CD4-positive, CD25-positive, alpha-beta regulatory T cell (primary cell): ENCODE measurements around the gene PCDHGA2. TPM values are rescaled to one million over a fixed set of nuclear protein-coding genes. Genes with fewer than 3 reads are reported as not detected.
"Not testable (repeated sequence)": the region's sequence is repeated elsewhere in the genome, so short reads cannot be mapped to it uniquely, and the experiment has no call there.

Experiments used
- ATAC-seq, 2 donors: fragments of 150-1000 bp; cut with Tn5 transposase; one replicate each; pipeline ENCODE4 v1.10.0; 2021; ENCODE audit warnings: low read depth in 2 of 2, moderate number of reproducible peaks in 2 of 2, moderate library complexity in 1 of 2
- DNase-seq, 3 donors: peaks; one replicate each; pipeline versions ENCODE4 v3.0.0 to v3.0.0-alpha.2; 2012 to 2022; ENCODE audit warnings: mixed read lengths in 1 of 3
- H3K27ac ChIP-seq: one replicate; pipeline ENCODE4 v1.7.0; 2013; ENCODE audit warnings: mild to moderate bottlenecking, low read length; ENCODE audit not compliant: insufficient read depth, poor library complexity, severe bottlenecking
- H3K27me3 ChIP-seq: one replicate; pipeline ENCODE4 v1.7.0; 2013; ENCODE audit warnings: low read length; ENCODE audit not compliant: control insufficient read depth, insufficient read depth
- H3K36me3 ChIP-seq: one replicate; pipeline ENCODE4 v1.7.0; 2013; ENCODE audit warnings: mild to moderate bottlenecking, low read length, moderate library complexity; ENCODE audit not compliant: control insufficient read depth, insufficient read depth
- H3K4me1 ChIP-seq: 2 replicates; pipeline ENCODE4 v1.7.0; 2013; ENCODE audit warnings: mild to moderate bottlenecking, low read length; ENCODE audit not compliant: insufficient read depth, control insufficient read depth, poor library complexity, severe bottlenecking
- H3K4me3 ChIP-seq: one replicate; pipeline ENCODE4 v1.7.0; 2013; ENCODE audit warnings: low read depth, mild to moderate bottlenecking, low read length, moderate library complexity
- H3K9me3 ChIP-seq, 2 experiments: 1 replicate in 1 of 2; 2 replicates in 1 of 2; pipeline ENCODE4 v1.7.0; 2013; ENCODE audit warnings: low read length in 2 of 2, mild to moderate bottlenecking in 1 of 2, moderate library complexity in 1 of 2; ENCODE audit not compliant: control insufficient read depth in 2 of 2
- H3K27ac Mint-ChIP-seq, 3 donors: one replicate each; pipeline ENCODE4 v1.8.0; 2020 to 2022; ENCODE audit warnings: mild to moderate bottlenecking in 3 of 3, mixed read lengths in 3 of 3, moderate library complexity in 2 of 3
- H3K27me3 Mint-ChIP-seq: one replicate; pipeline ENCODE4 v1.8.0; 2022; ENCODE audit warnings: mild to moderate bottlenecking, mixed read lengths
- H3K36me3 Mint-ChIP-seq: one replicate; pipeline ENCODE4 v1.8.0; 2020; ENCODE audit warnings: mixed read lengths
- H3K4me1 Mint-ChIP-seq, 4 donors: one replicate each; pipeline ENCODE4 v1.8.0; 2020 to 2022; ENCODE audit warnings: mixed read lengths in 4 of 4, mild to moderate bottlenecking in 1 of 4
- H3K4me3 Mint-ChIP-seq, 4 donors: one replicate each; pipeline ENCODE4 v1.8.0; 2020 to 2022; ENCODE audit warnings: mild to moderate bottlenecking in 4 of 4, mixed read lengths in 4 of 4, moderate library complexity in 3 of 4
- H3K9me3 Mint-ChIP-seq, 7 donors: one replicate each; pipeline ENCODE4 v1.8.0; 2020 to 2022; ENCODE audit warnings: mixed read lengths in 7 of 7, mild to moderate bottlenecking in 3 of 7, moderate library complexity in 2 of 7
- polyA plus RNA-seq, 4 donors: library from polyadenylated mRNA; unstranded; fragments of 300-500 nt; fragmentation: Illumina TruSeq; gene quantifications; one replicate each; pipeline ENCODE4 v1.2.3, GENCODE V29; 2021
- total RNA-seq: library from RNA; stranded (reverse); gene quantifications from one replicate; pipeline ENCODE4 v1.2.3, GENCODE V29; 2022

Gene PCDHGA2
- total and polyA plus RNA-seq, 5 donors from 2014 or later: not detected

DNA sequence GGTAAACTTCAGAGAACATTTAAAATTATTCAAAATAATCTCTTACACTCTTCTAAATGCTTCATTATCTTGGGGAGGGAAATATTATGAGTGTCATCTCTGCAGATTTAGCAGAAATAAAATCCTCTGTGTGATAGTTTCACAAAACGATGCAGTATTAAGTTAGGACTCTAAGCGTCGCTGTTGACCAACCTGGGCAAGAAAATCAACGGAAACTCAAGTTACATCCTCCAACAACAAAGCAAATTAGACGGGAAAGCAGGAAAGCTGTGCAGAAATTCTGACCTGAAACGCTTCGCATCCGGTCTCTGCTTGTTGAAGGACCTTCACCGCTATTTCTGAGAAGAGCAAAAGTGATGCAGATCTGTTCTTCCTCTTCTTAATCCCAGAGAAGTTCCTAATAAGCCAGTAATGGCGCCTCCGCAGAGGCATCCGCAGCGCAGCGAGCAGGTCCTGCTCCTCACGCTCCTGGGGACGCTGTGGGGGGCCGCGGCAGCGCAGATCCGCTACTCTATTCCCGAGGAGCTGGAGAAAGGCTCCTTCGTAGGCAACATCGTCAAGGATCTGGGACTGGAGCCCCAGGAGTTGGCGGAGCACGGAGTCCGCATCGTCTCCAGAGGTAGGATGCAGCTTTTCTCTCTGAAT is 35.2 kb downstream of the PCDHGA2 start, which contains the start of gene PCDHGA6:
TSS of gene PCDHGA6 (plus strand) at position 219 of the 645 bp plus-strand sequence. CDS start at position 412, 193 bp downstream.
- no peaks in the 10 kb centered on the region for H3K36me3 ChIP-seq
- peaks cover 28 to 58% of the 10 kb centered on the region in 2 experiments for H3K9me3 ChIP-seq
- Mint-ChIP-seq H3K9me3 (peaks cover 0 to 56% (median 11%) of the 10 kb centered on the region in 7 donors), H3K4me3 (peak within 1 kb of the TSS in 3 of 4 donors; percentile 5 to 75 (median 36)), H3K4me1 (peaks cover 0 to 15% (median 2%) of the 10 kb centered on the region in 4 donors), H3K36me3 (peaks cover 4% of the 10 kb centered on the region), H3K27me3 (peaks cover 49% of the 10 kb centered on the region), H3K27ac (no peak within 1 kb of the TSS)
- ATAC-seq (no peak), DNase-seq (peak in 1 of 3 donors; percentile 19)
- H3K27ac ChIP-seq: no peak within 1 kb of the TSS
- peaks cover 39% of the 10 kb centered on the region for H3K27me3 ChIP-seq
- H3K4me3 ChIP-seq: peak within 1 kb of the TSS; percentile 43
- peaks cover 8% of the 10 kb centered on the region for H3K4me1 ChIP-seq

DNA sequence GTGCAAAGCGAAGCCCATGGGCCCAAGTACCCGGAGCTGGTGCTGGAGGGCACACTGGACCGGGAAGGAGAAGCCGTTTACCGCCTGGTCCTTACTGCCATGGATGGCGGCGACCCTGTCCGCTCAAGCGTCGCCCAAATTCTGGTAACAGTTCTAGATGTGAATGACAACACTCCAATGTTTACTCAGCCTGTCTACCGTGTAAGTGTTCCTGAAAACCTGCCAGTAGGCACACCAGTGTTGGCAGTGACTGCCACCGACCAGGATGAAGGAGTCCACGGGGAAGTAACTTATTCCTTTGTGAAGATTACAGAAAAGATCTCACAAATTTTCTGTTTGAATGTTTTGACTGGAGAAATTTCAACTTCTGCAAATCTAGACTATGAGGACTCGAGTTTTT is 36.1 kb downstream of the PCDHGA2 start:
- Mint-ChIP-seq H3K4me1 (peaks cover 0 to 14% (median 2%) of the 10 kb centered on the region in 4 donors), H3K36me3 (peaks cover 4% of the 10 kb centered on the region), H3K9me3 (peaks cover 0 to 60% (median 11%) of the 10 kb centered on the region in 7 donors), H3K27me3 (peaks cover 52% of the 10 kb centered on the region), H3K4me3 (no peak overlapping the region), H3K27ac (no peak overlapping the region)
- peaks cover 34% of the 10 kb centered on the region for H3K27me3 ChIP-seq
- H3K9me3 ChIP-seq: peaks cover 28 to 58% of the 10 kb centered on the region in 2 experiments
- DNase-seq (no peak), ATAC-seq (no peak)
- H3K4me3 ChIP-seq: no peak overlapping the region
- H3K27ac ChIP-seq: no peak overlapping the region
- H3K36me3 ChIP-seq: no peaks in the 10 kb centered on the region
- H3K4me1 ChIP-seq: peaks cover 8% of the 10 kb centered on the region

DNA sequence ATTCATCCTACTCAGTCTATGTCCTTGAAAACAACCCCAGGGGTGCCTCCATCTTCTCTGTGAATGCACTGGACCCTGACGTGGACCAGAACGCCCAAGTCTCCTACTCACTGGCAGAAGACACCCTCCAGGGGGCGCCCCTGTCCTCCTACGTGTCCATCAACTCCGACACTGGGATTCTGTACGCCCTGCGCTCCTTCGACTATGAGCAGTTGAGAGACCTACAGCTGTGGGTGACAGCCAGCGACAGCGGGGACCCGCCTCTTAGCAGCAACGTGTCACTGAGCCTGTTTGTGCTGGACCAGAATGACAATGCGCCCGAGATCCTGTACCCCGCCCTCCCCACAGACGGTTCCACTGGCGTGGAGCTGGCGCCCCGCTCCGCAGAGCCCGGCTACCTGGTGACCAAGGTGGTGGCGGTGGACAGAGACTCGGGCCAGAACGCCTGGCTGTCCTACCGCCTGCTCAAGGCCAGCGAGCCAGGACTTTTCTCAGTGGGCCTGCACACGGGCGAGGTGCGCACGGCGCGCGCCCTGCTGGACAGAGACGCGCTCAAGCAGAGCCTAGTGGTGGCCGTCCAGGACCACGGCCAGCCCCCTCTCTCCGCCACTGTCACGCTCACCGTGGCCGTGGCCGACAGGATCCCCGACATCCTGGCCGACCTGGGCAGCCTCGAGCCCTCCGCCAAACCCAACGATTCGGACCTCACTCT is 37.0 kb downstream of the PCDHGA2 start:
- not testable (repeated sequence) for H3K27ac ChIP-seq, H3K4me1 Mint-ChIP-seq, H3K4me3 ChIP-seq, DNase-seq, H3K4me3 Mint-ChIP-seq, H3K4me1 ChIP-seq, ATAC-seq, H3K27ac Mint-ChIP-seq, H3K36me3 ChIP-seq, H3K36me3 Mint-ChIP-seq
- Histone ChIP-seq H3K9me3 (peaks cover 28 to 51% of the 10 kb centered on the region in 2 experiments), H3K27me3 (peaks cover 33% of the 10 kb centered on the region)
- Mint-ChIP-seq H3K27me3 (peaks cover 46% of the 10 kb centered on the region), H3K9me3 (peaks cover 0 to 56% (median 7%) of the 10 kb centered on the region in 7 donors)

DNA sequence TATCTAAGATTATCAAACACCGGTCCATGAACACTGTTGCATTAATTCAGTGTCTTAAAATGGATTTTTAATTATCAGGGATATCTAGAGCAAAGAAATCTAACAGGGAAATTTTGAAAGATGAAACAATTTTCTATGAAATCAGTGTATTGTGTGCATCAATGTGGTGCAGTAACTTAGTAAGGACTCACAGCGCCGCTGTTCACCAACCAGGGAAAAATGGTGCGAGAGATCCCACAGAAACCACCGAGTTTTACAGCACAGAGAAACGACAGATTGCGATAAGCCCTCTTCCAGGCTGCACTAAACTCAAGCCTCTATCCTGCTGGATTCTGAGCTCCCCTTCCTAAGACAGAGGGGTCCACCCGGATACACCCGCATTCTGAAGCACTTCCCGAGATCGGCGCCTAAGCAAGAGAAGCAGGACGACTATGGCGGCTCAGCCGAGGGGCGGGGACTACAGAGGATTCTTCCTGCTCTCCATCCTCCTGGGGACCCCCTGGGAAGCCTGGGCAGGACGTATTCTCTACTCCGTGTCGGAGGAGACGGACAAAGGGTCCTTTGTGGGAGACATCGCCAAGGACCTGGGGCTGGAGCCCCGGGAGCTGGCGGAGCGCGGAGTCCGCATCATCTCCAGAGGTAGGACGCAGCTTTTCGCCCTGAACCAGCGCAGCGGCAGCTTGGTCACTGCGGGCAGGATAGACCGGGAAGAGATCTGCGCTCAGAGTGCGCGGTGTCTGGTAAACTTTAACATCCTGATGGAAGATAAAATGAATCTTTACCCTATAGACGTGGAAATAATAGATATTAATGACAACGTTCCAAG is 44.1 kb downstream of the PCDHGA2 start, which contains the start of gene PCDHGA7:
TSS of gene PCDHGA7 (plus strand) at position 274 of the 826 bp plus-strand sequence. CDS start at position 432, 158 bp downstream.
- Histone ChIP-seq H3K9me3 (peaks cover 16 to 29% of the 10 kb centered on the region in 2 experiments), H3K4me3 (no peak within 1 kb of the TSS), H3K4me1 (no peaks in the 10 kb centered on the region), H3K36me3 (no peaks in the 10 kb centered on the region), H3K27me3 (peaks cover 40% of the 10 kb centered on the region), H3K27ac (no peak within 1 kb of the TSS)
- DNase-seq (no peak), ATAC-seq (no peak)
- peak within 1 kb of the TSS in 3 of 4 donors; percentile 56 to 62 (median 61) for H3K4me3 Mint-ChIP-seq
- no peak within 1 kb of the TSS for H3K27ac Mint-ChIP-seq
- peaks cover 0 to 2% (median 0%) of the 10 kb centered on the region in 4 donors for H3K4me1 Mint-ChIP-seq
- H3K27me3 Mint-ChIP-seq: peaks cover 66% of the 10 kb centered on the region
- H3K9me3 Mint-ChIP-seq: peaks cover 0 to 47% (median 17%) of the 10 kb centered on the region in 7 donors
- no peaks in the 10 kb centered on the region for H3K36me3 Mint-ChIP-seq

DNA sequence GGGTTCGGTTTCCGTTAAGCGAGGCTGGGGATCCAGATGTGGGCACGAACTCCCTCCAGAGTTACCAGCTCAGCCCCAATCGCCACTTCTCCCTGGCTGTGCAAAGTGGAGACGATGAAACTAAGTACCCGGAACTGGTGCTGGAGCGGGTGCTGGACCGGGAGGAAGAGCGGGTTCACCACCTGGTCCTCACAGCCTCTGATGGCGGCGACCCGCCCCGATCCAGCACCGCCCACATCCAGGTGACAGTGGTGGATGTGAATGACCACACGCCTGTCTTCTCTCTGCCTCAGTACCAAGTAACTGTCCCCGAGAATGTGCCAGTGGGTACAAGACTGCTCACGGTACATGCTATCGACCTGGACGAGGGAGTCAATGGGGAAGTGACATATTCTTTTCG is 44.8 kb downstream of the PCDHGA2 start:
- H3K9me3 Mint-ChIP-seq: peaks cover 0 to 49% (median 17%) of the 10 kb centered on the region in 7 donors
- peaks cover 60% of the 10 kb centered on the region for H3K27me3 Mint-ChIP-seq
- Histone ChIP-seq H3K4me1 (no peaks in the 10 kb centered on the region), H3K36me3 (no peaks in the 10 kb centered on the region), H3K27ac (no peak overlapping the region), H3K9me3 (peaks cover 18 to 30% of the 10 kb centered on the region in 2 experiments), H3K4me3 (no peak overlapping the region), H3K27me3 (peaks cover 42% of the 10 kb centered on the region)
- H3K27ac Mint-ChIP-seq: no peak overlapping the region
- no peaks in the 10 kb centered on the region for H3K36me3 Mint-ChIP-seq
- peaks cover 0 to 2% (median 0%) of the 10 kb centered on the region in 4 donors for H3K4me1 Mint-ChIP-seq
- DNase-seq (no peak), ATAC-seq (no peak)
- no peak overlapping the region for H3K4me3 Mint-ChIP-seq

DNA sequence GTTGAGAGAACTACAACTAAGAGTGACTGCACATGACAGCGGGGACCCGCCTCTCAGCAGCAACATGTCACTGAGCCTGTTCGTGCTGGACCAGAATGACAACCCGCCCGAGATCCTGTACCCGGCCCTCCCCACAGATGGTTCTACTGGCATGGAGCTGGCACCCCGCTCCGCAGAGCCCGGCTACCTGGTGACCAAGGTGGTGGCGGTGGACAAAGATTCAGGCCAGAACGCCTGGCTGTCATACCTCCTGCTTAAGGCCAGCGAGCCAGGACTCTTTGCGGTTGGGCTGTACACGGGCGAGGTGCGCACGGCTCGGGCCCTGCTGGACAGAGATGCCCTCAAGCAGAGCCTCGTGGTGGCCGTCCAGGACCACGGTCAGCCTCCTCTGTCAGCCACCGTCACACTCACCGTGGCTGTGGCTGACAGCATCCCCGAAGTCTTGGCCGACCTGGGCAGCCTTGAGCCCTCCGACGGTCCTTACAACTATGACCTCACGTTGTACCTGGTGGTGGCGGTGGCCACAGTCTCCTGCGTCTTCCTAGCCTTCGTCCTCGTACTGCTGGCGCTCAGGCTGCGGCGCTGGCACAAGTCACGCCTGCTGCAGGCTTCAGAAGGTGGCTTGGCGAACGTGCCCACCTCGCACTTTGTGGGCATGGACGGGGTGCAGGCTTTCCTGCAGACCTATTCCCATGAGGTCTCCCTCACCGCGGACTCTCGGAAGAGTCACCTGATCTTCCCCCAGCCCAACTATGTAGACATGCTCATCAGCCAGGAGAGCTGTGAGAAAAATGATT is 46.1 kb downstream of the PCDHGA2 start:
- Histone ChIP-seq H3K9me3 (peaks cover 21 to 41% of the 10 kb centered on the region in 2 experiments), H3K36me3 (no peaks in the 10 kb centered on the region), H3K27me3 (peaks cover 48% of the 10 kb centered on the region), H3K27ac (no peak overlapping the region), H3K4me3 (no peak overlapping the region), H3K4me1 (no peaks in the 10 kb centered on the region)
- Mint-ChIP-seq H3K4me1 (peaks cover 0 to 2% (median 0%) of the 10 kb centered on the region in 4 donors), H3K27me3 (peaks cover 61% of the 10 kb centered on the region), H3K9me3 (peaks cover 0 to 50% (median 16%) of the 10 kb centered on the region in 7 donors), H3K36me3 (no peaks in the 10 kb centered on the region), H3K27ac (no peak overlapping the region), H3K4me3 (no peak overlapping the region)
- DNase-seq (no peak), ATAC-seq (no peak)
